ENCODE data around the gene NBEA.
"Not testable (repeated sequence)": the region's sequence is repeated elsewhere in the genome, so short reads cannot be mapped to it uniquely, and the experiment has no call there.

Gene NBEA

GRCh38 chr13:35379663-35380062 is 437.6 kb downstream of the NBEA start:
- TF ChIP-seq SUZ12 (IDR thresholded peaks at IDR 0.05; ENCODE audit: extremely low read depth, insufficient read depth, insufficient read length) (no peak), ZNF274 (IDR thresholded peaks at IDR 0.05; ENCODE audit: low read depth, low read length) (no peak), YY1 (IDR thresholded peaks at IDR 0.05; ENCODE audit: insufficient read depth, insufficient read length) (no peak)
- DNase-seq (ENCODE audit: low read depth, low spot score), result no peak

GRCh38 chr13:35387682-35388250 is 445.7 kb downstream of the NBEA start:
- no peak for DNase-seq (ENCODE audit: low read depth, low spot score)
- no peaks in the 10 kb centered on the region for H3K36me3 ChIP-seq (ENCODE audit: insufficient read depth, insufficient read length, low read length)
- H3K9ac ChIP-seq (ENCODE audit: insufficient read length, low read depth), result no peak overlapping the region

More at GRCh38 chr13:35379663-35380062, 437.6 kb downstream of the NBEA start:
- H3K4me3 ChIP-seq (ENCODE audit: insufficient read length, low read depth), result no peak overlapping the region
- no peak overlapping the region for H3K9ac ChIP-seq (ENCODE audit: insufficient read length, low read depth)
- no peaks in the 10 kb centered on the region for H3K4me1 ChIP-seq (ENCODE audit: insufficient read depth, insufficient read length)
- no peaks in the 10 kb centered on the region for H3K36me3 ChIP-seq (ENCODE audit: insufficient read depth, insufficient read length, low read length)
- H3K27me3 ChIP-seq (ENCODE audit: insufficient read depth, insufficient read length), result no peaks in the 10 kb centered on the region
- H3K9me3 ChIP-seq (ENCODE audit: insufficient read depth, low read length), result no peaks in the 10 kb centered on the region

GRCh38 chr13:35388441-35389355 is 446.6 kb downstream of the NBEA start:
- Histone ChIP-seq H3K9ac (ENCODE audit: insufficient read length, low read depth) (no peak overlapping the region), H3K4me1 (ENCODE audit: insufficient read depth, insufficient read length) (no peaks in the 10 kb centered on the region), H3K27me3 (ENCODE audit: insufficient read depth, insufficient read length) (no peaks in the 10 kb centered on the region), H3K9me3 (ENCODE audit: insufficient read depth, low read length) (no peaks in the 10 kb centered on the region), H3K36me3 (ENCODE audit: insufficient read depth, insufficient read length, low read length) (no peaks in the 10 kb centered on the region), H3K4me3 (ENCODE audit: insufficient read length, low read depth) (no peak overlapping the region)
- no peak for DNase-seq (ENCODE audit: low read depth, low spot score)
- TF ChIP-seq YY1 (IDR thresholded peaks at IDR 0.05; ENCODE audit: insufficient read depth, insufficient read length), result no peak
- no peak for TF ChIP-seq SUZ12 (IDR thresholded peaks at IDR 0.05; ENCODE audit: extremely low read depth, insufficient read depth, insufficient read length)
- TF ChIP-seq ZNF274 (IDR thresholded peaks at IDR 0.05; ENCODE audit: low read depth, low read length), result no peak

More at GRCh38 chr13:35387682-35388250, 445.7 kb downstream of the NBEA start:
- Histone ChIP-seq H3K4me1 (ENCODE audit: insufficient read depth, insufficient read length) (no peaks in the 10 kb centered on the region), H3K9me3 (ENCODE audit: insufficient read depth, low read length) (no peaks in the 10 kb centered on the region), H3K27me3 (ENCODE audit: insufficient read depth, insufficient read length) (no peaks in the 10 kb centered on the region), H3K4me3 (ENCODE audit: insufficient read length, low read depth) (no peak overlapping the region)
- no peak for TF ChIP-seq YY1 (IDR thresholded peaks at IDR 0.05; ENCODE audit: insufficient read depth, insufficient read length)
- no peak for TF ChIP-seq SUZ12 (IDR thresholded peaks at IDR 0.05; ENCODE audit: extremely low read depth, insufficient read depth, insufficient read length)
- no peak for TF ChIP-seq ZNF274 (IDR thresholded peaks at IDR 0.05; ENCODE audit: low read depth, low read length)

GRCh38 chr13:35389535-35389934 is 447.5 kb downstream of the NBEA start:
- no peak for TF ChIP-seq ZNF274 (IDR thresholded peaks at IDR 0.05; ENCODE audit: low read depth, low read length)
- no peak for TF ChIP-seq SUZ12 (IDR thresholded peaks at IDR 0.05; ENCODE audit: extremely low read depth, insufficient read depth, insufficient read length)
- TF ChIP-seq YY1 (IDR thresholded peaks at IDR 0.05; ENCODE audit: insufficient read depth, insufficient read length), result no peak
- Histone ChIP-seq H3K4me3 (ENCODE audit: insufficient read length, low read depth) (no peak overlapping the region), H3K4me1 (ENCODE audit: insufficient read depth, insufficient read length) (no peaks in the 10 kb centered on the region), H3K27me3 (ENCODE audit: insufficient read depth, insufficient read length) (no peaks in the 10 kb centered on the region), H3K36me3 (ENCODE audit: insufficient read depth, insufficient read length, low read length) (no peaks in the 10 kb centered on the region), H3K9ac (ENCODE audit: insufficient read length, low read depth) (no peak overlapping the region), H3K9me3 (ENCODE audit: insufficient read depth, low read length) (no peaks in the 10 kb centered on the region)
- no peak for DNase-seq (ENCODE audit: low read depth, low spot score)

- no peak for TF ChIP-seq SUZ12 (IDR thresholded peaks at IDR 0.05; ENCODE audit: extremely low read depth, insufficient read depth, insufficient read length)
- TF ChIP-seq YY1 (IDR thresholded peaks at IDR 0.05; ENCODE audit: insufficient read depth, insufficient read length), result no peak
- TF ChIP-seq ZNF274 (IDR thresholded peaks at IDR 0.05; ENCODE audit: low read depth, low read length), result no peak
- Histone ChIP-seq H3K4me1 (ENCODE audit: insufficient read depth, insufficient read length) (no peaks in the 10 kb centered on the region), H3K36me3 (ENCODE audit: insufficient read depth, insufficient read length, low read length) (no peaks in the 10 kb centered on the region), H3K4me3 (ENCODE audit: insufficient read length, low read depth) (no peak overlapping the region), H3K9me3 (ENCODE audit: insufficient read depth, low read length) (no peaks in the 10 kb centered on the region), H3K9ac (ENCODE audit: insufficient read length, low read depth) (no peak overlapping the region), H3K27me3 (ENCODE audit: insufficient read depth, insufficient read length) (no peaks in the 10 kb centered on the region)
- no peak for DNase-seq (ENCODE audit: low read depth, low spot score)
These were observed 450.7 kb downstream of the NBEA start for GRCh38 chr13:35392768-35393167.

- TF ChIP-seq YY1 (IDR thresholded peaks at IDR 0.05; ENCODE audit: insufficient read depth, insufficient read length), result no peak
- TF ChIP-seq ZNF274 (IDR thresholded peaks at IDR 0.05; ENCODE audit: low read depth, low read length), result no peak
- TF ChIP-seq SUZ12 (IDR thresholded peaks at IDR 0.05; ENCODE audit: extremely low read depth, insufficient read depth, insufficient read length), result no peak
- DNase-seq (ENCODE audit: low read depth, low spot score), result no peak
- no peaks in the 10 kb centered on the region for H3K4me1 ChIP-seq (ENCODE audit: insufficient read depth, insufficient read length)
These were observed 451.8 kb downstream of the NBEA start for GRCh38 chr13:35393886-35394285.

GRCh38 chr13:35408285-35408684 is 466.2 kb downstream of the NBEA start:
- not testable (repeated sequence) for DNase-seq (ENCODE audit: low read depth, low spot score)

More at GRCh38 chr13:35393886-35394285, 451.8 kb downstream of the NBEA start:
- Histone ChIP-seq H3K9ac (ENCODE audit: insufficient read length, low read depth) (no peak overlapping the region), H3K4me3 (ENCODE audit: insufficient read length, low read depth) (no peak overlapping the region), H3K9me3 (ENCODE audit: insufficient read depth, low read length) (no peaks in the 10 kb centered on the region), H3K36me3 (ENCODE audit: insufficient read depth, insufficient read length, low read length) (no peaks in the 10 kb centered on the region), H3K27me3 (ENCODE audit: insufficient read depth, insufficient read length) (no peaks in the 10 kb centered on the region)

More at GRCh38 chr13:35408285-35408684, 466.2 kb downstream of the NBEA start:
- not testable (repeated sequence) for H3K9ac ChIP-seq (ENCODE audit: insufficient read length, low read depth); H3K4me1 ChIP-seq (ENCODE audit: insufficient read depth, insufficient read length); H3K27me3 ChIP-seq (ENCODE audit: insufficient read depth, insufficient read length); H3K4me3 ChIP-seq (ENCODE audit: insufficient read length, low read depth); H3K36me3 ChIP-seq (ENCODE audit: insufficient read depth, insufficient read length, low read length); H3K9me3 ChIP-seq (ENCODE audit: insufficient read depth, low read length)

Data from NT2/D1 (cell line).